Caco-2 (cell line): Measurements from ENCODE around the gene HS3ST3B1. TPM values are rescaled to one million over a fixed set of nuclear protein-coding genes. Genes with fewer than 3 reads are reported as not detected.
A peak's percentile ranks its signal among the peaks of the same experiment; 100 is the strongest.

Experiments
- BruUV-seq: library from RNA; stranded (reverse); fragments of 400-500 nt; replicated peaks from 2 replicates; lab custom pipeline; 2021; lab: Mats Ljungman, UMichigan
- CTCF ChIA-PET: fragments of 300-600 bp; sonication (Branson Sonifier 250); formaldehyde crosslinking; loops from one replicate; lab custom pipeline; 2022; ENCODE audit warnings: antibody characterized with exemption; lab: Charles Lee
- POLR2A ChIA-PET: fragments of 300-600 bp; sonication (Branson Sonifier 250); formaldehyde crosslinking; loops from one replicate; lab custom pipeline; 2022; ENCODE audit warnings: antibody characterized with exemption; lab: Charles Lee
- DNase-seq, 2 experiments: peaks; one replicate each; pipeline versions ENCODE4 v3.0.0 to v3.0.0-alpha.2; 2020 to 2022
- H3K27me3 ChIP-seq: replicated peaks from 2 replicates; pipeline ENCODE4 v1.6.0; 2011; ENCODE audit warnings: low read length; ENCODE audit not compliant: control insufficient read depth, insufficient read depth
- H3K36me3 ChIP-seq: 2 replicates; pipeline ENCODE4 v1.5.1; 2011; ENCODE audit warnings: low read length; ENCODE audit not compliant: control insufficient read depth, insufficient read depth
- H3K4me1 ChIP-seq: fragments of 250-450 bp; sonication (Bioruptor Pico); 2 replicates; pipeline ENCODE4 v1.5.1; 2020; ENCODE audit warnings: mild to moderate bottlenecking
- H3K4me3 ChIP-seq: 2 replicates; pipeline ENCODE4 v1.5.1; 2011; ENCODE audit warnings: low read depth, mild to moderate bottlenecking, control low read depth, low read length
- H3K9me3 ChIP-seq: fragments of 250-450 bp; sonication (Bioruptor Pico); 2 replicates; pipeline ENCODE4 v1.5.1; 2020; ENCODE audit warnings: mild to moderate bottlenecking, moderate library complexity
- H3K27ac Mint-ChIP-seq: one replicate; pipeline ENCODE4 v1.8.0; 2022; ENCODE audit warnings: mixed read lengths; ENCODE audit not compliant: unreplicated experiment
- H3K27me3 Mint-ChIP-seq: one replicate; pipeline ENCODE4 v1.8.0; 2022; ENCODE audit warnings: mixed read lengths; ENCODE audit not compliant: insufficient read depth, unreplicated experiment
- H3K36me3 Mint-ChIP-seq: one replicate; pipeline ENCODE4 v1.8.0; 2022; ENCODE audit warnings: mild to moderate bottlenecking, mixed read lengths; ENCODE audit not compliant: insufficient read depth, unreplicated experiment
- H3K4me1 Mint-ChIP-seq: one replicate; pipeline ENCODE4 v1.8.0; 2022; ENCODE audit warnings: low read depth, mixed read lengths; ENCODE audit not compliant: unreplicated experiment
- H3K4me3 Mint-ChIP-seq: one replicate; pipeline ENCODE4 v1.8.0; 2022; ENCODE audit warnings: mild to moderate bottlenecking, moderate library complexity, mixed read lengths; ENCODE audit not compliant: unreplicated experiment
- H3K9me3 Mint-ChIP-seq: one replicate; pipeline ENCODE4 v1.8.0; 2022; ENCODE audit warnings: mixed read lengths; ENCODE audit not compliant: unreplicated experiment
- intact Hi-C: fragments of 100-400 bp; cut with micrococcal nuclease; formaldehyde crosslinking; loops from one replicate; pipeline ENCODE4 v1.10.0; 2022; ENCODE audit not compliant: unreplicated experiment
- total RNA-seq: library from RNA; stranded (reverse); gene quantifications from 2 replicates; pipeline ENCODE4 v1.2.3, GENCODE V29; 2022
- TF ChIP-seq, protein P1 (sequence below), 2 experiments: fragments of 200-600 bp in 1 of 2; IDR thresholded peaks; 1 replicate in 1 of 2; 2 replicates in 1 of 2; pipeline versions ENCODE4 v1.5.1 to v1.8.0; 2011 to 2022; ENCODE audit warnings: antibody characterized with exemption in 1 of 2, control low read depth in 1 of 2, inconsistent platforms in 1 of 2, low read depth in 1 of 2, low read length in 1 of 2, mild to moderate bottlenecking in 1 of 2, moderate library complexity in 1 of 2; ENCODE audit not compliant: insufficient read depth in 1 of 2, severe bottlenecking in 1 of 2, unreplicated experiment in 1 of 2

Gene HS3ST3B1
- total RNA-seq, 1 experiment from 2014 or later = 1.9 TPM

DNA sequence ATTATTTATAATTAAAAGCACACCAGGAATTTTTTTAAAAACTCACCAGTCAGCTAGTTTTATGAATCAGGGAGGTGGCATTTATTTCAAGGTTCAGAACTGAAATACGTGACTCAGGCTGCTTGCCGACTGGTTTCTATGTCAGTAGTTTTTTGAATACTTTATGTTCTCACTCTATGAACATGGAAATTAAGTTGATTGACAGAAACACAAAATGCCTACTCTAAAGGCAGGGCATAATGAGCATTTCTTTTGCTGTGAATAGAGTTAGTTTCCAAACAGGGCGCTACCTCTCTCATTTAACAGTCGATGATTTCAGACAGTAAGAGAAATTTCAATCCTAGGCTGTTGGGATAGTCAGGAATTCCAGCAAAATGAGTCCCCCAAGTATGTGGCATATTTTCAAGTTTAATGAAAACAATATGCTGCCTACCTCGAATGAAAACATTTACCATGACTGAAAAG, 6.7 kb downstream of the HS3ST3B1 start:
- Mint-ChIP-seq H3K27me3 (no peaks in the 10 kb centered on the region), H3K9me3 (no peaks in the 10 kb centered on the region), H3K27ac (no peak overlapping the region), H3K4me1 (no peaks in the 10 kb centered on the region), H3K4me3 (no peak overlapping the region), H3K36me3 (no peaks in the 10 kb centered on the region)
- no peaks in the 10 kb centered on the region for H3K4me1 ChIP-seq
- ChIA-PET POLR2A (no interaction called here), CTCF (no interaction called here)
- no peaks in the 10 kb centered on the region for H3K36me3 ChIP-seq
- no peak overlapping the region for H3K4me3 ChIP-seq
- no TSS peak for BruUV-seq
- DNase-seq = no peak
- TF ChIP-seq, protein P1, sequence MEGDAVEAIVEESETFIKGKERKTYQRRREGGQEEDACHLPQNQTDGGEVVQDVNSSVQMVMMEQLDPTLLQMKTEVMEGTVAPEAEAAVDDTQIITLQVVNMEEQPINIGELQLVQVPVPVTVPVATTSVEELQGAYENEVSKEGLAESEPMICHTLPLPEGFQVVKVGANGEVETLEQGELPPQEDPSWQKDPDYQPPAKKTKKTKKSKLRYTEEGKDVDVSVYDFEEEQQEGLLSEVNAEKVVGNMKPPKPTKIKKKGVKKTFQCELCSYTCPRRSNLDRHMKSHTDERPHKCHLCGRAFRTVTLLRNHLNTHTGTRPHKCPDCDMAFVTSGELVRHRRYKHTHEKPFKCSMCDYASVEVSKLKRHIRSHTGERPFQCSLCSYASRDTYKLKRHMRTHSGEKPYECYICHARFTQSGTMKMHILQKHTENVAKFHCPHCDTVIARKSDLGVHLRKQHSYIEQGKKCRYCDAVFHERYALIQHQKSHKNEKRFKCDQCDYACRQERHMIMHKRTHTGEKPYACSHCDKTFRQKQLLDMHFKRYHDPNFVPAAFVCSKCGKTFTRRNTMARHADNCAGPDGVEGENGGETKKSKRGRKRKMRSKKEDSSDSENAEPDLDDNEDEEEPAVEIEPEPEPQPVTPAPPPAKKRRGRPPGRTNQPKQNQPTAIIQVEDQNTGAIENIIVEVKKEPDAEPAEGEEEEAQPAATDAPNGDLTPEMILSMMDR (IDR thresholded peaks at IDR 0.05; ENCODE audit: insufficient read depth in 1 of 2, low read depth in 1 of 2, low read length in 1 of 2, severe bottlenecking in 1 of 2, unreplicated experiment in 1 of 2) = no peak
- H3K27me3 ChIP-seq = no peaks in the 10 kb centered on the region
- no peaks in the 10 kb centered on the region for H3K9me3 ChIP-seq
- intact Hi-C loops = loop anchor here (10.0 kb wide), 1 partner anchor 67 kb away; no protein-coding TSS in a partner anchor

DNA sequence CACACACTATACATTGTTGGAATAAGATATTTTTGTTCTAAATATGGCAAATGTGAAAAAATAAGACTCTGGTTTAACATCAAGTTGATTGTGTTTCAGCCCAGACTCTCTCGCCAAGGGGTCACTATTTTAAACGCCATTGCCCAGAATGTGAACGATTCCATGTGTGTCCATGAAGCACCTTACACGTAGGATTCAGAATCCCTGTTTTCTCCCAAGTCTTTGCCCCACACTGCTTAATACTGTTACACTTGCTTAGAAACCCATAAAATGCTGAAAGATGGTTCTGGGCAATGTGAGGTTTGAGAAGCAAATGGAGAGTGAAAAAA, 7.7 kb downstream of the HS3ST3B1 start:
- POLR2A ChIA-PET = no interaction called here
- no peaks in the 10 kb centered on the region for H3K4me1 ChIP-seq
- no peaks in the 10 kb centered on the region for H3K9me3 Mint-ChIP-seq
- no peaks in the 10 kb centered on the region for H3K27me3 ChIP-seq
- BruUV-seq = no TSS peak
- no peaks in the 10 kb centered on the region for H3K9me3 ChIP-seq
- H3K4me3 ChIP-seq = no peak overlapping the region
- no peaks in the 10 kb centered on the region for H3K27me3 Mint-ChIP-seq
- no peaks in the 10 kb centered on the region for H3K4me1 Mint-ChIP-seq
- peak overlapping the region; percentile 27 for H3K4me3 Mint-ChIP-seq
- CTCF ChIA-PET = no interaction called here
- no peaks in the 10 kb centered on the region for H3K36me3 Mint-ChIP-seq
- H3K36me3 ChIP-seq = no peaks in the 10 kb centered on the region
- TF ChIP-seq, protein P1 (IDR thresholded peaks at IDR 0.05; ENCODE audit: insufficient read depth in 1 of 2, low read depth in 1 of 2, low read length in 1 of 2, severe bottlenecking in 1 of 2, unreplicated experiment in 1 of 2) = no peak
- DNase-seq = no peak
- intact Hi-C loops = loop anchor here (10.0 kb wide), 1 partner anchor 66 kb away; no protein-coding TSS in a partner anchor
- no peak overlapping the region for H3K27ac Mint-ChIP-seq

DNA sequence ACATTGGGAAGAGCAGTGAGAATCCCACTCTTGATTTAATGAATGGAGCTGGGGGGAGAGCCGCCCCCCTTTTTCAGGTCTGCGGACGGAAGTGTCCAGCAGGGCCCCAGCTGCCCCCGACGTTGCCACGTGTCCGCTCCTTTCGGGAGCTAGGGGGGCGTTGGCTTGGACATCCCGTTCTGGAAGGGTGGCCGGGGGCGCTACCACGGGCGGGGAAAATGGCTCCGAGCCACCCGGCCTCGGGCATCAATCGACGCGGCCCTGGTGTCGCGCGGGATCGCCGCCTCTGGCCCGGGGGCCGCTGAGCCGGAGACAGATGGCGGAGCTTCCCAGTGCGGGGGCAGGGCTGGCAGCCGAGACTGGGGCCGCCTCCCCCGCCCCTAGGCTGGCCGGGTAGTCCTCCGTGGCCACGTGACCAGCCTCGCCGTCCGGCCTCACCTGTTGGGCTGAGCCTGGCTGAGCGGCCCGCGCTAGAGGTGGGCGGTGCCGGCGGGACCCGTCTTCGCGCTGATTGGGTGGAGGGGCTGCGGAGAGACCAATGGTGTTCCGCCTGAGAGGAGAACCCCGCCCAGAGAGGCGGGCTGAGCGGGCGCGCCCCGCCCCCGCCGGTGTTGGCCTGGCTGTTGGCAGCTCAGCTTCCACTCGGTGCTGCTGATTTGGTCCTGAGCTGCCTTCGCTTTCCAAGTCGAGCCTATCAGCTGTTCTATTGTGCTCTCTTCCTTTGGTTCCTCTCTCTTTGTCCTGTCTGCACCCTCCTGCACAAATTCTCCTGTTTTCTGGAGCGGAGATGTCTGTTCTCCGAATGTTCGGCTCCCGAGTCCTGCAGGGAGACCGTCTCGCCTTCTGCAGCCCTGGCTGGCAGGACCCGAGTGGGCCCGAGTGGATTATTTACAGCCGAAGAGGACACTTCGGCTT, 8.3 kb downstream of the HS3ST3B1 start:
- H3K27me3 Mint-ChIP-seq = no peaks in the 10 kb centered on the region
- intact Hi-C loops = loop anchor here (10.0 kb wide), 1 partner anchor 66 kb away; no protein-coding TSS in a partner anchor
- DNase-seq = peak in 1 of 2 experiments; percentile 40
- TF ChIP-seq, protein P1 (IDR thresholded peaks at IDR 0.05; ENCODE audit: insufficient read depth in 1 of 2, low read depth in 1 of 2, low read length in 1 of 2, severe bottlenecking in 1 of 2, unreplicated experiment in 1 of 2) = no peak
- H3K27ac Mint-ChIP-seq = no peak overlapping the region
- no peaks in the 10 kb centered on the region for H3K9me3 Mint-ChIP-seq
- Histone ChIP-seq H3K9me3 (no peaks in the 10 kb centered on the region), H3K27me3 (no peaks in the 10 kb centered on the region), H3K36me3 (no peaks in the 10 kb centered on the region), H3K4me1 (no peaks in the 10 kb centered on the region), H3K4me3 (no peak overlapping the region)
- no peaks in the 10 kb centered on the region for H3K36me3 Mint-ChIP-seq
- no TSS peak for BruUV-seq
- no peaks in the 10 kb centered on the region for H3K4me1 Mint-ChIP-seq
- ChIA-PET POLR2A (no interaction called here), CTCF (no interaction called here)
- peak overlapping the region; percentile 27 for H3K4me3 Mint-ChIP-seq
